ENCODE measurements around the gene GDF10.

GDF10 gene

DNA sequence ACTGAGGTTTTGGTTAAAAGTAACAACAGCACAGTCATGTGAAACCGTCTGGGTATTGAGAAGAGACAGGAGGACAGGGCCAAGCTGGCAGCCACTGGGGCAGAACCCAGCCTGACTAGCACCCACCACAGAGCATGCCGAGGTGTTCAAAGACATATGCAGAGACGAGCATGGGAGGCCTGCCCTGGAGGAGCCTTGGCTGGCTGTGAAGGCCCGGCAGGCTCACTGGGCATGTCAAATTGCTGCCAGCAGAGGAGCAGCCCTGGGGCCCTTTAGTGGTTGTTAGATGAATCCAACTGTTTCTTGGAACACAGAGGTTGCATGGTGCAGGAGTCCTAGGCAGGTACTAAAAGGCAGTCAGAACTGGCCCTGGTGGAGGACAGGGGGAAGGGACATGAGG lies 17.3 kb downstream of the GDF10 start:
- no peak for DNase-seq

GRCh38 chr10:47318706-47319105 lies 18.7 kb downstream of the GDF10 start:
- DNase-seq: no peak

- no peak for DNase-seq
These were observed 19.8 kb downstream of the GDF10 start for GRCh38 chr10:47319784-47320183.

DNA sequence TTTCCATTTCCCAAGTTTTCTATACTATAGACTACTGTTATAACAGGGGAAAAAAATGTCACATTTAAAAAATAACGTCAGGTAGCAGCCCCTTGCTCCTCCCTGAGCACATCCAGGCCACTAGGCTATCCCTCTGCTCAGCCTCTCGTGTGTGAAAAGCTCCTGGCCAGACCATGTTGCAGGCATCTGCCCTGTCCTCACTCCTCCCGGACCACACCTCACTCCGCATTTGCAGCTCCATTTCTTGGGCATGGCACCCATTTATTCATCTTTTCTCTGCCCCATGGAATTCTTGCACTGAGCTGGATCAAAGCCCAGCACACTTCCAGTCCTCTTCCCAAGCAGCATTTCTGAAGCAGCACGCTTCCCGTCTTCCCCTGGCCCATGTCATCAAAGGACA lies 20.8 kb downstream of the GDF10 start:
- DNase-seq: no peak

GRCh38 chr10:47321521-47322195 lies 21.7 kb downstream of the GDF10 start:
- DNase-seq: no peak

DNA sequence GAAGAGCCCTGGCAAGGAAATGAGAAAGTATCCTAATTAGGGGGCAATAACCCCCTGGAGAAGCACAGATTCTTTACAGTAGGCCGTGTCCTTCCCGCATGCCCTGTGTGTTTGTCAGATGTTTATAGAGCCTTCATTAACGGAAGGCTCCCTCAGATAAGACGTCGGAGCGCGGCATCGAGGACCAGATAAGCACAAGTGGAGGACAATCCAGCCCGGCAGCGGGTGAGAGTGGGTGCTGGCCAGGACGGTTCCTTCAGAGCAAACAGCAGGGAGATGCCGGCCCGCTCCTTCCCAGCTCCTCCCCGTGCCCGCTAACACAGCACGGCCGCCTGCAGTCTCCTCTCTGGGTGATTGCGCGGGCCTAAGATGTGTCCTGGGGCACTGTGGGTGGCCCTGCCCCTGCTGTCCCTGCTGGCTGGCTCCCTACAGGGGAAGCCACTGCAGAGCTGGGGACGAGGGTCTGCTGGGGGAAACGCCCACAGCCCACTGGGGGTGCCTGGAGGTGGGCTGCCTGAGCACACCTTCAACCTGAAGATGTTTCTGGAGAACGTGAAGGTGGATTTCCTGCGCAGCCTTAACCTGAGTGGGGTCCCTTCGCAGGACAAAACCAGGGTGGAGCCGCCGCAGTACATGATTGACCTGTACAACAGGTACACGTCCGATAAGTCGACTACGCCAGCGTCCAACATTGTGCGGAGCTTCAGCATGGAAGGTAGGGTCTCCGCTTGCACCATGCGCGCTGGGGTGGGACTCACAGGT lies 22.5 kb downstream of the GDF10 start, which contains the start of gene GDF2:
GDF2 (plus strand) TSS at position 155 of the 762 bp plus-strand sequence; CDS start at position 370, 215 bp downstream.
- no peak for DNase-seq

DNA sequence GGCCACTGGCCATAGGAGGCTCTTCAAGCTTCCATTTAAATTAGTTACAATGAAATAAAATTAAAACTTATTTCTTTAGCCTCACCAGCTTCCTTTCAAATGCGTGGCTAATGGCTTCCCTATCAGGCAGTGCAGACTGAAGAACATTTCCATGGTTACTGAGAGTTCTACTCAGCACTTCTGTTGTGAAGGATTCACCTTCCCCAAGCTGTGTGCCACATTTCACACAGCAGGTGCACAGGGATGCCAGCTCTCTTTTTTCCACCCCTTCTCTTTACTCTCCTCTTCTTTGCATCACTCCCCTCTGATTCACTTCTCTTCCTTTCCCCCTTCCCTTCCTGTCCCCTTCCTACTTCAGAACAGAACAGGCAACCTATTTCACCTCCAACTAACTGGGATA lies 23.1 kb downstream of the GDF10 start:
- DNase-seq: no peak

DNA sequence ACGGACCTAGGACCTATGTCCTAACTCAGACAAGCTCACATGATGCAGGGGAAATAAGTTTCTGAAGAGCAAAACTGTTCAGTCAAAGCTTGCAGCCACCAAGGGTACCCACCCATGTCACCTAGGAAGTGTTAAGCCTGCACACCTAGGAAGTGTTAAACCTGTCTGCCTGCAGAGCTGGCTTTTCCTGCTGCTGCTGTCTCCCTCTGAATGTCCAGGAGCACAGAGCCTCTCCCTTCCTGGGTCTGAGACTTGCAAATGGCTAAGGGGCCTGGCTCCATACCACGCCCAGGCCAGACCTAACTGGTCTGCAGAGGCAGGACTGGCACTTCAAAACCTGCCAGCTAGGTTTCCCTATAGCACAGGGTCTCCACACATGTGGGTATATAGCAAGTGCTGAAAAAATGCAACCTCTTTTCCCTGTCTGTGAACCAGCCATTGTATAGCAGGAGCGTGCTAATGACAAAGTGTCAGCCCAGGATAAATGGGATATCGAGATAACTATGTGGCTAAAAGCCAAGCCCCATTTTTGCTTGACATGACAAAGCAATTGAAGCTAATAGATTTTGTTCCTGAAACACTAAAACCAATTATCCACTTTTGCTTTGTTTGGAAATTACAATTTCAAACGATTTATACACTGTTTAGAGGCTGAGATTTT lies 23.8 kb downstream of the GDF10 start:
- no peak for DNase-seq

DNA sequence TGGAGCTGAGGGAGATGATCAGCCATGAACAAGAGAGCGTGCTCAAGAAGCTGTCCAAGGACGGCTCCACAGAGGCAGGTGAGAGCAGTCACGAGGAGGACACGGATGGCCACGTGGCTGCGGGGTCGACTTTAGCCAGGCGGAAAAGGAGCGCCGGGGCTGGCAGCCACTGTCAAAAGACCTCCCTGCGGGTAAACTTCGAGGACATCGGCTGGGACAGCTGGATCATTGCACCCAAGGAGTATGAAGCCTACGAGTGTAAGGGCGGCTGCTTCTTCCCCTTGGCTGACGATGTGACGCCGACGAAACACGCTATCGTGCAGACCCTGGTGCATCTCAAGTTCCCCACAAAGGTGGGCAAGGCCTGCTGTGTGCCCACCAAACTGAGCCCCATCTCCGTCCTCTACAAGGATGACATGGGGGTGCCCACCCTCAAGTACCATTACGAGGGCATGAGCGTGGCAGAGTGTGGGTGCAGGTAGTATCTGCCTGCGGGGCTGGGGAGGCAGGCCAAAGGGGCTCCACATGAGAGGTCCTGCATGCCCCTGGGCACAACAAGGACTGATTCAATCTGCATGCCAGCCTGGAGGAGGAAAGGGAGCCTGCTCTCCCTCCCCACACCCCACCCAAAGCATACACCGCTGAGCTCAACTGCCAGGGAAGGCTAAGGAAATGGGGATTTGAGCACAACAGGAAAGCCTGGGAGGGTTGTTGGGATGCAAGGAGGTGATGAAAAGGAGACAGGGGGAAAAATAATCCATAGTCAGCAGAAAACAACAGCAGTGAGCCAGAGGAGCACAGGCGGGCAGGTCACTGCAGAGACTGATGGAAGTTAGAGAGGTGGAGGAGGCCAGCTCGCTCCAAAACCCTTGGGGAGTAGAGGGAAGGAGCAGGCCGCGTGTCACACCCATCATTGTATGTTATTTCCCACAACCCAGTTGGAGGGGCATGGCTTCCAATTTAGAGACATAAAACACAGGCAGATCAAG lies 25.6 kb downstream of the GDF10 start:
- DNase-seq: no peak

DNA sequence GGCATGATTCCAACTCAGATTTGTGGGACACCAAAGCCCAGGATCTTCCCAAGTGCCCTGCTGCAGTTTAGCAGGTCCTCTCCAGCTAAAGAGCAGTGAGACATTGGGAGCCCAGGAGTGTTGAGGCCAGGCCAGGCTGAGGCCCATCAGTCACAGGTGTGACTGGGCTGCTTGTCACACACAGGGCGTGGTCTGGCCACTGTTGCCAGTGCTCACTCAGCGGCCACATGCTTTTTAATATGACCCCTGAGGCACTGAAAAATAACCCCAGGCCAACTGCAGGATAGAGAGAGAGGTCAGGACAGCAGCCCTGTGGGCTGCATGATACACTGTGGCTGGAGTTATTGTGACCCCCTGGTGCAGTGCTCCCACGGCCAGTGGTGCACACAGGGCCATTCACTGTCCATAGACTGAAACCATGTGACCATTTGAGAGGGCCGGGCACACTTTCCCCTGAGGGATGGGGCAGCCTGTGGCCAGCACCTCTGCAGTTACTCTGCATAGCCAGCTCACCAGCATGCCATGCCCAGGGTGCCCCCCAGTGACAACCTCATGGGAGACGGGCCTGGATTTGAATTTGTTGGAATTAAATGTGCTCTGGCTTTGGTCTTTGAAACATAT lies 26.4 kb downstream of the GDF10 start:
- DNase-seq: no peak

DNA sequence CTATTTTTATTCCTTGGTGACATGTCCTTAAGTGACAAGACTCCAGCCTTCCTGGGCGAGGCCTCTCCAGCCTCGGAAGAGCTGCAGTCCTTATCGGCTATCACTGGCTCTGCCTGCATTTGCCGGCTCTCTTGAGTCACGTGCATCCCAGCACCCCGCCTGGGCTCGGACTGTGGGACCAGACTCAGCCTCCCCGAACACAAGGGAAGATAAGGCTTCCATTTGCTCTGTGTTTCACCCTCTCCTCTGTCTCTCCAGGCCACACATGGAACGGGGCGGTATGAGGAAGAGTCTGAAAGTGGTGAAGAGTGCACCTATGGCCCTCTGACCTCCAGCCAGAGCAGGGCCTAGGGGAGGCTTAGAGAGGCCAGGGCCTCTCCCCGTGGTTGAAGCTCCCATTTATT lies 26.9 kb downstream of the GDF10 start:
- no peak for DNase-seq

GRCh38 chr10:47329855-47330254 lies 29.9 kb downstream of the GDF10 start:
- no peak for DNase-seq

- DNase-seq: no peak
These were observed 30.4 kb downstream of the GDF10 start for GRCh38 chr10:47330366-47330765.

- no peak for DNase-seq
These were observed 30.8 kb downstream of the GDF10 start for GRCh38 chr10:47330804-47331203.

- DNase-seq: no peak
These were observed 31.5 kb downstream of the GDF10 start for GRCh38 chr10:47331491-47331890.

DNA sequence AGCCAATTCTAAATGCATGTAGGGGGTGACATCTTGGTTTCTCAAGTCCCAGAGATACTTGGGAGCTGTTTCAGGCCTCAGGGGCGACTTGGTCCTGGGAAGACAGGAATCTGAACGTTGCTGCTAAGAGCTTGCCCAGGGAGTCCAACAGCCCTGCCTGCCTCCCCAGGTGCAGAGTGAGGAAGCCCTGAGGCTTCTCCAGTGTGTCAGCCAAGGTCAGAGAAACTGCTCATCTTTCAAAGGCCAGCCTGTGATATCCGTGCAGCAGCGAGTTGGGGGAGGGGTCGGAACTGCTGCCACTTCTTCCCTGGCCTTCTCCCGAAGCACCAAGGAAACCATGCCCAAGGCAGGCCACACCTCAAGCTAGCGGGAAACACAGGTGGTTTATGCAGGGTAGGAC lies 32.0 kb downstream of the GDF10 start:
- DNase-seq: no peak

GRCh38 chr10:47332371-47332770 lies 32.4 kb downstream of the GDF10 start:
- no peak for DNase-seq

DNA sequence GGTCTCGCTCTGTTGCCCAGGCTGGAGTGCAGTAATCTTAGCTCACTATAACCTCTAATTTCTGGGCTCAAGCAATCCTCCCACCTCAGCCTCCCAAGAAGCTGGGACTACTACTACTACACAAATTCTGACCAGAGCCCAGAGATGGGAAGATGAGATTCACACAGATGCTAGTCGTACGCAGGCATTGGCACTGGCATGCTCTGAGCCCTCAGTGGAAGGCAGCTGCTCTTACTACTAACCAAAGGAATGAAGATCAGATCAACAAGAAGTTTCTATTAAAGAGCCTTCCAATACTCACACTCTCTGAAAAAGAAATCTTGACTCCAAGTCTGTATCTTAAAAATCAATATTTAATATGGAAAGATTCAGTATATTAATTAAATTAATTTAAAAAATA lies 32.9 kb downstream of the GDF10 start:
- DNase-seq: no peak

- DNase-seq: no peak
These were observed 33.5 kb downstream of the GDF10 start for GRCh38 chr10:47333532-47333931.

GRCh38 chr10:47334466-47335295 lies 34.7 kb downstream of the GDF10 start:
- DNase-seq: no peak

DNA sequence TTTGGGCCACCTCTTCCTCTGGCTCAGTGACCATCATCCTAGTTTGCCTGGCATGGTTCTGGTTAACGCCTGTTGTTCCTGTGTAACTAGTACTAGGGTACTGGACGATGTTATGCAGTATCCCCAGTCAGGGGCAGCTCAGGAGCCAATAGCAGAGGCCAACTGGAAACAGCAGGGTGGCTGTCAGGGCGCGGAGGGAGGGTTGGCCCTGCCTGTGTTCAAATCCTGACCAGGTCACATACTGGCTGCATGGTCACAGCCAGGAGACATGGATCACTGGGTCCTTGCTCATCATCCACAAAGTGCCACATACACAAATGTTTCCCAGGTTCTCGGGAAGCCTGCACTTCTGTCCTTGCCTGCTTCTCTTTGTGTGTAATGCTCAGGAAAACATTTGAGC lies 35.9 kb downstream of the GDF10 start:
- no peak for DNase-seq

Data from activated gamma-delta T cell (primary cell).